ENCODE measurements around the gene C2CD3.
A peak's percentile ranks its signal among the peaks of the same experiment; 100 is the strongest.

C2CD3 gene

GRCh38 chr11:74055938-74056337 lies 114.9 kb downstream of the C2CD3 start:
- H3K79me1 ChIP-seq (ENCODE audit: low read length): no peaks in the 10 kb centered on the region
- no peaks in the 10 kb centered on the region for H3K79me2 ChIP-seq (ENCODE audit: control insufficient read depth, insufficient read depth, low read length, poor library complexity)
- H2BK5ac ChIP-seq (ENCODE audit: low read depth, low read length, poor library complexity): no peak overlapping the region
- H3K23ac ChIP-seq (ENCODE audit: low read length): no peak overlapping the region
- peaks cover 3% of the 10 kb centered on the region for H3K9me3 ChIP-seq (ENCODE audit: insufficient read depth, low read depth, low read length)
- H4K8ac ChIP-seq (ENCODE audit: low read depth, low read length): no peak overlapping the region
- no peak overlapping the region for H4K91ac ChIP-seq (ENCODE audit: low read depth, low read length)
- DNase-seq: no peak
- H3K4me3 ChIP-seq (ENCODE audit: low read depth, low read length): no peak overlapping the region
- H2BK12ac ChIP-seq (ENCODE audit: low read length): no peak overlapping the region
- no peak overlapping the region for H3K4me2 ChIP-seq (ENCODE audit: low read length)
- H3K27ac ChIP-seq (ENCODE audit: low read depth, low read length): no peak overlapping the region
- no peaks in the 10 kb centered on the region for H3K27me3 ChIP-seq (ENCODE audit: insufficient read depth, low read length)
- no peak overlapping the region for H3K9ac ChIP-seq (ENCODE audit: low read length)
- no peak overlapping the region for H3K4ac ChIP-seq (ENCODE audit: low read depth, low read length)
- H2AK5ac ChIP-seq (ENCODE audit: low read length): no peak overlapping the region
- H3K18ac ChIP-seq (ENCODE audit: low read length): no peak overlapping the region
- H3K36me3 ChIP-seq (ENCODE audit: control insufficient read depth in 1 of 2, insufficient read depth in 2 of 2, low read length in 2 of 2): peaks cover 4% of the 10 kb centered on the region in 2 experiments
- no peak overlapping the region for H2BK120ac ChIP-seq (ENCODE audit: insufficient read depth, low read length, poor library complexity)
- H3K14ac ChIP-seq (ENCODE audit: low read length): no peak overlapping the region
- H2AFZ ChIP-seq (ENCODE audit: insufficient read depth, low read length, poor library complexity): no peak overlapping the region
- no peak overlapping the region for H4K12ac ChIP-seq (ENCODE audit: low read depth, low read length)
- peaks cover 0 to 3% of the 10 kb centered on the region in 2 experiments for H3K4me1 ChIP-seq (ENCODE audit: control insufficient read depth in 1 of 2, insufficient read depth in 2 of 2, low read length in 2 of 2)

GRCh38 chr11:74050465-74050864 lies 120.3 kb downstream of the C2CD3 start:
- no CpG with 5 or more reads among the region's 3 CpGs for WGBS (ENCODE audit: extremely low coverage, insufficient coverage, insufficient read length)
- H3K18ac ChIP-seq (ENCODE audit: low read length): no peak overlapping the region
- H3K23ac ChIP-seq (ENCODE audit: low read length): no peak overlapping the region
- no peak overlapping the region for H3K27ac ChIP-seq (ENCODE audit: low read depth, low read length)
- no peak overlapping the region for H4K12ac ChIP-seq (ENCODE audit: low read depth, low read length)
- no peak overlapping the region for H2BK12ac ChIP-seq (ENCODE audit: low read length)
- no peaks in the 10 kb centered on the region for H3K9me3 ChIP-seq (ENCODE audit: insufficient read depth, low read depth, low read length)
- no peak overlapping the region for H2BK5ac ChIP-seq (ENCODE audit: low read depth, low read length, poor library complexity)
- no peaks in the 10 kb centered on the region for H3K79me1 ChIP-seq (ENCODE audit: low read length)
- H3K79me2 ChIP-seq (ENCODE audit: control insufficient read depth, insufficient read depth, low read length, poor library complexity): no peaks in the 10 kb centered on the region
- no peak overlapping the region for H3K4me3 ChIP-seq (ENCODE audit: low read depth, low read length)
- H3K4me2 ChIP-seq (ENCODE audit: low read length): no peak overlapping the region
- no peak overlapping the region for H3K9ac ChIP-seq (ENCODE audit: low read length)
- no peak overlapping the region for H2BK120ac ChIP-seq (ENCODE audit: insufficient read depth, low read length, poor library complexity)
- H4K91ac ChIP-seq (ENCODE audit: low read depth, low read length): no peak overlapping the region
- DNase-seq: peak; percentile 26 to 74
- no peak overlapping the region for H3K4ac ChIP-seq (ENCODE audit: low read depth, low read length)
- H2AFZ ChIP-seq (ENCODE audit: insufficient read depth, low read length, poor library complexity): no peak overlapping the region
- H2AK5ac ChIP-seq (ENCODE audit: low read length): no peak overlapping the region
- no peak overlapping the region for H4K8ac ChIP-seq (ENCODE audit: low read depth, low read length)
- H3K14ac ChIP-seq (ENCODE audit: low read length): no peak overlapping the region
- no peaks in the 10 kb centered on the region for H3K4me1 ChIP-seq (ENCODE audit: control insufficient read depth in 1 of 2, insufficient read depth in 2 of 2, low read length in 2 of 2)
- peaks cover 0 to 2% of the 10 kb centered on the region in 2 experiments for H3K36me3 ChIP-seq (ENCODE audit: control insufficient read depth in 1 of 2, insufficient read depth in 2 of 2, low read length in 2 of 2)
- no peaks in the 10 kb centered on the region for H3K27me3 ChIP-seq (ENCODE audit: insufficient read depth, low read length)

GRCh38 chr11:74048993-74049392 lies 121.8 kb downstream of the C2CD3 start:
- no peak for DNase-seq
- H3K27ac ChIP-seq (ENCODE audit: low read depth, low read length): no peak overlapping the region
- no peak overlapping the region for H3K18ac ChIP-seq (ENCODE audit: low read length)
- H3K14ac ChIP-seq (ENCODE audit: low read length): no peak overlapping the region
- H4K8ac ChIP-seq (ENCODE audit: low read depth, low read length): no peak overlapping the region
- no peak overlapping the region for H3K4me3 ChIP-seq (ENCODE audit: low read depth, low read length)
- H2AK5ac ChIP-seq (ENCODE audit: low read length): no peak overlapping the region
- H2BK12ac ChIP-seq (ENCODE audit: low read length): no peak overlapping the region
- H3K4ac ChIP-seq (ENCODE audit: low read depth, low read length): no peak overlapping the region
- no peaks in the 10 kb centered on the region for H3K27me3 ChIP-seq (ENCODE audit: insufficient read depth, low read length)
- H2AFZ ChIP-seq (ENCODE audit: insufficient read depth, low read length, poor library complexity): no peak overlapping the region
- H3K9ac ChIP-seq (ENCODE audit: low read length): no peak overlapping the region
- no peaks in the 10 kb centered on the region for H3K79me2 ChIP-seq (ENCODE audit: control insufficient read depth, insufficient read depth, low read length, poor library complexity)
- no peaks in the 10 kb centered on the region for H3K9me3 ChIP-seq (ENCODE audit: insufficient read depth, low read depth, low read length)
- peaks cover 0 to 2% of the 10 kb centered on the region in 2 experiments for H3K36me3 ChIP-seq (ENCODE audit: control insufficient read depth in 1 of 2, insufficient read depth in 2 of 2, low read length in 2 of 2)
- no peak overlapping the region for H4K91ac ChIP-seq (ENCODE audit: low read depth, low read length)
- no peaks in the 10 kb centered on the region for H3K4me1 ChIP-seq (ENCODE audit: control insufficient read depth in 1 of 2, insufficient read depth in 2 of 2, low read length in 2 of 2)
- no peak overlapping the region for H3K23ac ChIP-seq (ENCODE audit: low read length)
- H3K4me2 ChIP-seq (ENCODE audit: low read length): no peak overlapping the region
- H4K12ac ChIP-seq (ENCODE audit: low read depth, low read length): no peak overlapping the region
- WGBS (ENCODE audit: extremely low coverage, insufficient coverage, insufficient read length): no CpG with 5 or more reads among the region's 5 CpGs
- H2BK120ac ChIP-seq (ENCODE audit: insufficient read depth, low read length, poor library complexity): no peak overlapping the region
- H2BK5ac ChIP-seq (ENCODE audit: low read depth, low read length, poor library complexity): no peak overlapping the region
- H3K79me1 ChIP-seq (ENCODE audit: low read length): no peaks in the 10 kb centered on the region

GRCh38 chr11:74044538-74044937 lies 126.3 kb downstream of the C2CD3 start:
- Histone ChIP-seq H4K8ac (ENCODE audit: low read depth, low read length) (no peak overlapping the region), H4K12ac (ENCODE audit: low read depth, low read length) (no peak overlapping the region), H3K79me2 (ENCODE audit: control insufficient read depth, insufficient read depth, low read length, poor library complexity) (no peaks in the 10 kb centered on the region), H4K91ac (ENCODE audit: low read depth, low read length) (no peak overlapping the region), H3K23ac (ENCODE audit: low read length) (no peak overlapping the region), H3K79me1 (ENCODE audit: low read length) (no peaks in the 10 kb centered on the region), H2BK5ac (ENCODE audit: low read depth, low read length, poor library complexity) (no peak overlapping the region), H2AFZ (ENCODE audit: insufficient read depth, low read length, poor library complexity) (no peak overlapping the region), H3K36me3 (ENCODE audit: control insufficient read depth in 1 of 2, insufficient read depth in 2 of 2, low read length in 2 of 2) (peaks cover 7% of the 10 kb centered on the region in 2 experiments), H3K4ac (ENCODE audit: low read depth, low read length) (no peak overlapping the region), H2BK12ac (ENCODE audit: low read length) (no peak overlapping the region), H3K9ac (ENCODE audit: low read length) (no peak overlapping the region), H3K18ac (ENCODE audit: low read length) (no peak overlapping the region), H3K27me3 (ENCODE audit: insufficient read depth, low read length) (no peaks in the 10 kb centered on the region), H2BK120ac (ENCODE audit: insufficient read depth, low read length, poor library complexity) (no peak overlapping the region), H3K4me1 (ENCODE audit: control insufficient read depth in 1 of 2, insufficient read depth in 2 of 2, low read length in 2 of 2) (no peaks in the 10 kb centered on the region), H3K14ac (ENCODE audit: low read length) (no peak overlapping the region), H3K9me3 (ENCODE audit: insufficient read depth, low read depth, low read length) (no peaks in the 10 kb centered on the region), H2AK5ac (ENCODE audit: low read length) (no peak overlapping the region), H3K27ac (ENCODE audit: low read depth, low read length) (no peak overlapping the region), H3K4me2 (ENCODE audit: low read length) (no peak overlapping the region), H3K4me3 (ENCODE audit: low read depth, low read length) (no peak overlapping the region)
- no peak for DNase-seq
- WGBS (ENCODE audit: extremely low coverage, insufficient coverage, insufficient read length): no CpG with 5 or more reads among the region's 2 CpGs

Data from trophoblast cell (in vitro differentiated cells and primary cell).